ENCODE measurements around the gene THOC6.

The THOC6 gene

DNA sequence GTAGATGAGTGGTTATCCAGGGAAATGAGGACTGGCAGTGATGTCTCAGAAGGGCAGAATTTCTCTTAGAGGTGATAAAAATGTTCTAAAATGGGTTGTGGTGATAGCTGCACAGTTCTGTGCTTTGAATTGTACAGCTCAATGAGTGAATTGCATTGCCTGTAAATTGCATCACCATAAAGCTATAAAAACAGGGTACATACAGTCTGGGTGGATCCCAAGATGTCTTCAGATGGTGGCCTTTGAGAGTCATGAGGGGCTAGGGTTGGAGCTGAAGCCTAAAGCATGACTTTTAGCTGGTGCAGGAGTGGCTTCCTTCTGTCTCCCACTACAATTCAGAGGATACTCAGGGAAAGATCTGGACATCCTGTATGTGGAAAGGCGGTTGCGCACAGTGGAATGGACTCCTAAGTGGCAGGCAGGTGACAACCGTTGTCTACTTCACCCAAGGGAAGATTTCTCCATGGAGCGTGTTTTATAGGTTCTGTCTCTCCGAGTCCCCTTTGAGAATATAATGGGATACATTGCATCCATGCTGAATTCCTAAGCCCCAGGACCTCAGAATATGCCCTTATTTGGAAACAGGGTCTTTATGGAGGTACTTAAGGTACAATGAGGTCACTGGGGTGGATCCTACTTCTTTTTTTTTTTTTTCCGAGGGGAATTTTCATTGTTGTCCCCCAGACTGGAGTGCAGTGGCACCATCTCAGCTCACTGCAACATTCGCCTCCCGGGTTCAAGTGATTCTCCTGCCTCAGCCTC lies 40.0 kb downstream of the THOC6 start:
- no peak for TF ChIP-seq EZH2phosphoT487 (IDR thresholded peaks at IDR 0.05; ENCODE audit: borderline replicate concordance, low read length)
- TF ChIP-seq, protein P1, sequence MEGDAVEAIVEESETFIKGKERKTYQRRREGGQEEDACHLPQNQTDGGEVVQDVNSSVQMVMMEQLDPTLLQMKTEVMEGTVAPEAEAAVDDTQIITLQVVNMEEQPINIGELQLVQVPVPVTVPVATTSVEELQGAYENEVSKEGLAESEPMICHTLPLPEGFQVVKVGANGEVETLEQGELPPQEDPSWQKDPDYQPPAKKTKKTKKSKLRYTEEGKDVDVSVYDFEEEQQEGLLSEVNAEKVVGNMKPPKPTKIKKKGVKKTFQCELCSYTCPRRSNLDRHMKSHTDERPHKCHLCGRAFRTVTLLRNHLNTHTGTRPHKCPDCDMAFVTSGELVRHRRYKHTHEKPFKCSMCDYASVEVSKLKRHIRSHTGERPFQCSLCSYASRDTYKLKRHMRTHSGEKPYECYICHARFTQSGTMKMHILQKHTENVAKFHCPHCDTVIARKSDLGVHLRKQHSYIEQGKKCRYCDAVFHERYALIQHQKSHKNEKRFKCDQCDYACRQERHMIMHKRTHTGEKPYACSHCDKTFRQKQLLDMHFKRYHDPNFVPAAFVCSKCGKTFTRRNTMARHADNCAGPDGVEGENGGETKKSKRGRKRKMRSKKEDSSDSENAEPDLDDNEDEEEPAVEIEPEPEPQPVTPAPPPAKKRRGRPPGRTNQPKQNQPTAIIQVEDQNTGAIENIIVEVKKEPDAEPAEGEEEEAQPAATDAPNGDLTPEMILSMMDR (IDR thresholded peaks at IDR 0.05; ENCODE audit: low read depth, low read length, poor library complexity, severe bottlenecking), result no peak
- H3K9me3 ChIP-seq (ENCODE audit: control insufficient read depth, insufficient read depth, low read length), result no peaks in the 10 kb centered on the region
- no peak overlapping the region for H3K4me3 ChIP-seq (ENCODE audit: low read length)
- H4K20me1 ChIP-seq (ENCODE audit: control insufficient read depth, insufficient read depth, low read depth, low read length), result no peaks in the 10 kb centered on the region
- H3K9me2 ChIP-seq (replicated peaks; ENCODE audit: control insufficient read depth, low read length), result no peaks in the 10 kb centered on the region
- no peaks in the 10 kb centered on the region for H3K36me3 ChIP-seq (ENCODE audit: control insufficient read depth, low read length)
- no peaks in the 10 kb centered on the region for H3F3A ChIP-seq (ENCODE audit: control insufficient read depth, insufficient read depth)
- H3K4me1 ChIP-seq (ENCODE audit: control insufficient read depth, low read length), result peaks cover 5% of the 10 kb centered on the region
- no peak overlapping the region for H3K27ac ChIP-seq (ENCODE audit: low read depth, low read length)
- H3K79me2 ChIP-seq (ENCODE audit: control insufficient read depth, low read length), result no peaks in the 10 kb centered on the region
- H3K4me2 ChIP-seq (ENCODE audit: low read length), result no peak overlapping the region
- no peaks in the 10 kb centered on the region for H3K27me3 ChIP-seq (ENCODE audit: control insufficient read depth, low read length)

DNA sequence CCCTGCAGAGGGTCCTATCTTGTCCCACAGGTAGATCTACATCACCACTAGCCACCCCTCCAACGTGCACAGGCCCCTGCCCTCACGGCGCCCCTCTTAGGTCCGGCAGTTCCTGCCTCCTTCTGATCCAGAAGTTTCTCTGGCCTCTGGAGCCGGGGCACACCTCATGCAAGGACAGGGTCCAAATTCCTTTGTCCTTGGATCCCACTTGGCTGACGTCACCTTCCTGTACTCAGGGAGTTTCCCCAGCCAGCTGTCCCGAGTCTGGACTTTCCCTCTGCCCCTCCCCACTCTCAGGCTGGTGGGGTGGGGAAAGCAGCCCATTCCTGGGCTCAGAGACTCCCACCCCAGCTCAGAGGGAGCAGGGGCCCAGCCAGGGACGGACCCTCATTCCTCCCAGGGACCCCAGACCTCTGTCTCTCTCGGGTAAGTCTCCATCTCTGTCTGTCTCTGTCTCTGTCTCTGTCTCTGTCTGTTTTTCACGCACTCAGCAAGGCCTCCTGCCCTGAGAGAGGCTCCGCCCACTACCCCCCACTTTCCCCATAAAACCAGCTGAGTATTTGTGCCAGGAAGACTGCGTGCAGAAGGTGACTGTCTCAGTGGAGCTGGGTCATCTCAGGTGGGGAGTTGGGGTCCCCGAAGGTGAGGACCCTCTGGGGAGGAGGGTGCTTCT lies 41.4 kb downstream of the THOC6 start, which contains the start of gene IL32:
Gene IL32, plus strand, starts transcription at position 572 of the 673 bp plus-strand sequence. CDS start 172 bp downstream, outside the sequence.
- Histone ChIP-seq H3K27me3 (ENCODE audit: control insufficient read depth, low read length) (no peaks in the 10 kb centered on the region), H3K36me3 (ENCODE audit: control insufficient read depth, low read length) (no peaks in the 10 kb centered on the region), H3K27ac (ENCODE audit: low read depth, low read length) (no peak within 1 kb of the TSS), H3K4me2 (ENCODE audit: low read length) (no peak within 1 kb of the TSS), H3K9me2 (replicated peaks; ENCODE audit: control insufficient read depth, low read length) (no peaks in the 10 kb centered on the region), H3K4me3 (ENCODE audit: low read length) (no peak within 1 kb of the TSS), H4K20me1 (ENCODE audit: control insufficient read depth, insufficient read depth, low read depth, low read length) (no peaks in the 10 kb centered on the region), H3K4me1 (ENCODE audit: control insufficient read depth, low read length) (no peaks in the 10 kb centered on the region), H3K79me2 (ENCODE audit: control insufficient read depth, low read length) (no peaks in the 10 kb centered on the region), H3K9me3 (ENCODE audit: control insufficient read depth, insufficient read depth, low read length) (no peaks in the 10 kb centered on the region), H3F3A (ENCODE audit: control insufficient read depth, insufficient read depth) (no peaks in the 10 kb centered on the region)
- TF ChIP-seq, protein P1 (IDR thresholded peaks at IDR 0.05; ENCODE audit: low read depth, low read length, poor library complexity, severe bottlenecking), result no peak
- TF ChIP-seq EZH2phosphoT487 (IDR thresholded peaks at IDR 0.05; ENCODE audit: borderline replicate concordance, low read length), result no peak

DNA sequence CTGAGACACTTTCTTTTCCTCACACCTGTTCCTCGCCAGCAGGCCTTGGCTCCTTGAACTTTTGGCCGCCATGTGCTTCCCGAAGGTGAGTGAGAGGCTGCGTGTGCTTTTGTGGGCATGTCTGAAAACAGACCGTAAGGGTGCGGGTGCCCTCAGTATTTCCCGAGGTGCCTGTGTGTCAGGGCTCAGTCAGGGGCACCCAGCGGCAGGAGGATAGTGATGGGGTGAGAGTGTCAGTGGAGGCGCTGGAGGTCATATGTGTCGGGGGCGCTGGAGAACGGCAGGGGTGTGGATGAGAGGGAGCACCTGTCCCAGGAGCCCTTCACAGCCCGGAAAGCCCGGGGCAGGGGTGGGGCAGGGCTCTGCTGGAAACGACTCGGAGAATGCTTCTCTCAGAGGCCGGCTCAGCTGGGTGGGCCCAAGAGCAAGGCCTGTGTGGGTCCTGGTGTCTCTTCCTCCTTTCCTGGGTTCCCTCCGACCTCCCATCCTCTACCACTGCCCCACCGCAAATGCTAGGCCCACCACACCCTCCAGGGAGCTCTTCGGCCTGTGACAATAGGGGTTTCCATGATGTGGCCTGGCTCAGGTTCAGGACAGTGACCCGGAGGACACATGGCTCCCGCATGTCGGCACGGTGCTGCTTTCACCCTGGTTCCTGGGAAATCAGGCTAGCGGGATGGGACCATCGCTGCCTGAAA lies 42.1 kb downstream of the THOC6 start:
- H3K9me2 ChIP-seq (replicated peaks; ENCODE audit: control insufficient read depth, low read length), result no peaks in the 10 kb centered on the region
- no peaks in the 10 kb centered on the region for H3F3A ChIP-seq (ENCODE audit: control insufficient read depth, insufficient read depth)
- no peak overlapping the region for H3K4me3 ChIP-seq (ENCODE audit: low read length)
- no peaks in the 10 kb centered on the region for H4K20me1 ChIP-seq (ENCODE audit: control insufficient read depth, insufficient read depth, low read depth, low read length)
- H3K79me2 ChIP-seq (ENCODE audit: control insufficient read depth, low read length), result no peaks in the 10 kb centered on the region
- TF ChIP-seq, protein P1 (IDR thresholded peaks at IDR 0.05; ENCODE audit: low read depth, low read length, poor library complexity, severe bottlenecking), result no peak
- no peak for TF ChIP-seq EZH2phosphoT487 (IDR thresholded peaks at IDR 0.05; ENCODE audit: borderline replicate concordance, low read length)
- H3K4me1 ChIP-seq (ENCODE audit: control insufficient read depth, low read length), result no peaks in the 10 kb centered on the region
- no peak overlapping the region for H3K4me2 ChIP-seq (ENCODE audit: low read length)
- H3K27ac ChIP-seq (ENCODE audit: low read depth, low read length), result no peak overlapping the region
- no peaks in the 10 kb centered on the region for H3K9me3 ChIP-seq (ENCODE audit: control insufficient read depth, insufficient read depth, low read length)
- no peaks in the 10 kb centered on the region for H3K27me3 ChIP-seq (ENCODE audit: control insufficient read depth, low read length)
- H3K36me3 ChIP-seq (ENCODE audit: control insufficient read depth, low read length), result no peaks in the 10 kb centered on the region

All from DOHH2 (cell line).